ENCODE data around the gene PSEN1.

DNA sequence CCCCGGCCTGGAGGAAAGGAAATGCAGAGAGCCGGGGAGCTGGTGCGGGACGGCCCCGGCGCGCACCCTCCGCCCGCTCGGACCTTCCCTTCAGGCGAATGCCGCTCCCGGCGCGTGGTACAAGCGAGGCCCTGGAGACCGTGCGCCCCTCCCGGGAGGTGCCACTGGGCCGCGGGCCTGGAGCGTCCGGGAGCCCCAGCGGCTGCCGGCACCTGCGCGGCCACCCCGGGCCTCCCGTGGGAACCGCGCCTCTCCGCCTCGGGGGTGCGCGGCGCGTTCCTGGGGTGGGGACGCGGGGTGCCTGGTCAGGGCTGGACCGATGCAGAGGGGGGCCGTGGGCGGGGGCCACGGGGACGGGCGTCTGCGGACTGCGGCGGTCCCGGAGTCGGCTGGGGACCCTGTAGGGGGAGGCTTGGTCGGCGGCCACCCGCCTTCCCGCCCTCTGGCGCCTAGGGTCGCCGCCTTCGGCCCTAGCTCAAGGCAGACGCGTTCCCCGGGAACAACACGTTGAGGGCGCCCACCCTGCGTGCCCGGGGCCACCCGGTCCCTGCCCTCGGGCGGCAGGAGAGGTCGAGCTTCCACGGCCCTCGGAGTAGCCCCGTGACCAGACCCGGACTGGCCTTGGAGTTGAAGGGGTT, 101.6 kb downstream of the PSEN1 start:
- TF ChIP-seq, protein P1, sequence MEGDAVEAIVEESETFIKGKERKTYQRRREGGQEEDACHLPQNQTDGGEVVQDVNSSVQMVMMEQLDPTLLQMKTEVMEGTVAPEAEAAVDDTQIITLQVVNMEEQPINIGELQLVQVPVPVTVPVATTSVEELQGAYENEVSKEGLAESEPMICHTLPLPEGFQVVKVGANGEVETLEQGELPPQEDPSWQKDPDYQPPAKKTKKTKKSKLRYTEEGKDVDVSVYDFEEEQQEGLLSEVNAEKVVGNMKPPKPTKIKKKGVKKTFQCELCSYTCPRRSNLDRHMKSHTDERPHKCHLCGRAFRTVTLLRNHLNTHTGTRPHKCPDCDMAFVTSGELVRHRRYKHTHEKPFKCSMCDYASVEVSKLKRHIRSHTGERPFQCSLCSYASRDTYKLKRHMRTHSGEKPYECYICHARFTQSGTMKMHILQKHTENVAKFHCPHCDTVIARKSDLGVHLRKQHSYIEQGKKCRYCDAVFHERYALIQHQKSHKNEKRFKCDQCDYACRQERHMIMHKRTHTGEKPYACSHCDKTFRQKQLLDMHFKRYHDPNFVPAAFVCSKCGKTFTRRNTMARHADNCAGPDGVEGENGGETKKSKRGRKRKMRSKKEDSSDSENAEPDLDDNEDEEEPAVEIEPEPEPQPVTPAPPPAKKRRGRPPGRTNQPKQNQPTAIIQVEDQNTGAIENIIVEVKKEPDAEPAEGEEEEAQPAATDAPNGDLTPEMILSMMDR (IDR thresholded peaks at IDR 0.05): no peak
- TF ChIP-seq POLR2AphosphoS5 (IDR thresholded peaks at IDR 0.05): no peak

All from suprapubic skin (tissue), 3 donors.